BE2C (cell line): ENCODE measurements around the gene SCAMP4.

Source experiments
- DNase-seq: peaks from one replicate; pipeline ENCODE4 v3.0.0-alpha.2; 2020
- H3K27me3 ChIP-seq: fragments of 250-450 bp; sonication (Bioruptor Pico); 2 replicates; pipeline ENCODE4 v1.5.1; 2020; ENCODE audit warnings: mild to moderate bottlenecking
- H3K36me3 ChIP-seq: fragments of 250-450 bp; sonication (Bioruptor Pico); 2 replicates; pipeline ENCODE4 v1.5.1; 2020; ENCODE audit warnings: mild to moderate bottlenecking
- H3K4me1 ChIP-seq: fragments of 250-450 bp; sonication (Bioruptor Pico); 2 replicates; pipeline ENCODE4 v1.5.1; 2020
- H3K4me3 ChIP-seq: 2 replicates; pipeline ENCODE4 v1.5.1; 2011; ENCODE audit warnings: low read depth, low read length
- H3K9me3 ChIP-seq: fragments of 250-450 bp; sonication (Bioruptor Pico); 2 replicates; pipeline ENCODE4 v1.5.1; 2020
- CTCF ChIP-seq: IDR thresholded peaks from 2 replicates; pipeline ENCODE4 v1.5.1; 2012; ENCODE audit warnings: mild to moderate bottlenecking, low read depth, low read length

Gene SCAMP4

GRCh38 chr19:1970806-1971502, 65.8 kb downstream of the SCAMP4 start:
- no peak overlapping the region for H3K4me3 ChIP-seq
- no peak for TF ChIP-seq CTCF
- H3K4me1 ChIP-seq: no peaks in the 10 kb centered on the region
- no peaks in the 10 kb centered on the region for H3K9me3 ChIP-seq
- DNase-seq: no peak
- peaks cover 35% of the 10 kb centered on the region for H3K36me3 ChIP-seq
- no peaks in the 10 kb centered on the region for H3K27me3 ChIP-seq

GRCh38 chr19:1974381-1975161, 69.4 kb downstream of the SCAMP4 start:
- Histone ChIP-seq H3K36me3 (peaks cover 32% of the 10 kb centered on the region), H3K27me3 (no peaks in the 10 kb centered on the region), H3K4me3 (no peak overlapping the region), H3K9me3 (no peaks in the 10 kb centered on the region), H3K4me1 (no peaks in the 10 kb centered on the region)
- no peak for DNase-seq
- no peak for TF ChIP-seq CTCF

GRCh38 chr19:1975162-1975480, 69.9 kb downstream of the SCAMP4 start:
- no peak for TF ChIP-seq CTCF
- H3K9me3 ChIP-seq: no peaks in the 10 kb centered on the region
- no peak for DNase-seq
- H3K36me3 ChIP-seq: peaks cover 32% of the 10 kb centered on the region
- H3K27me3 ChIP-seq: no peaks in the 10 kb centered on the region
- H3K4me3 ChIP-seq: no peak overlapping the region
- H3K4me1 ChIP-seq: no peaks in the 10 kb centered on the region
